SH-SY5Y (cell line): ENCODE data around the gene PPOX.

ENCODE experiments used
- GATA2 ChIP-seq: IDR thresholded peaks from 2 replicates; pipeline ENCODE4 v1.6.1; 2011; ENCODE audit warnings: mild to moderate bottlenecking, low read depth, low read length
- GATA3 ChIP-seq: IDR thresholded peaks from 2 replicates; pipeline ENCODE4 v1.6.1; 2011; ENCODE audit warnings: low read depth, mild to moderate bottlenecking, low read length, moderate library complexity

PPOX gene

DNA sequence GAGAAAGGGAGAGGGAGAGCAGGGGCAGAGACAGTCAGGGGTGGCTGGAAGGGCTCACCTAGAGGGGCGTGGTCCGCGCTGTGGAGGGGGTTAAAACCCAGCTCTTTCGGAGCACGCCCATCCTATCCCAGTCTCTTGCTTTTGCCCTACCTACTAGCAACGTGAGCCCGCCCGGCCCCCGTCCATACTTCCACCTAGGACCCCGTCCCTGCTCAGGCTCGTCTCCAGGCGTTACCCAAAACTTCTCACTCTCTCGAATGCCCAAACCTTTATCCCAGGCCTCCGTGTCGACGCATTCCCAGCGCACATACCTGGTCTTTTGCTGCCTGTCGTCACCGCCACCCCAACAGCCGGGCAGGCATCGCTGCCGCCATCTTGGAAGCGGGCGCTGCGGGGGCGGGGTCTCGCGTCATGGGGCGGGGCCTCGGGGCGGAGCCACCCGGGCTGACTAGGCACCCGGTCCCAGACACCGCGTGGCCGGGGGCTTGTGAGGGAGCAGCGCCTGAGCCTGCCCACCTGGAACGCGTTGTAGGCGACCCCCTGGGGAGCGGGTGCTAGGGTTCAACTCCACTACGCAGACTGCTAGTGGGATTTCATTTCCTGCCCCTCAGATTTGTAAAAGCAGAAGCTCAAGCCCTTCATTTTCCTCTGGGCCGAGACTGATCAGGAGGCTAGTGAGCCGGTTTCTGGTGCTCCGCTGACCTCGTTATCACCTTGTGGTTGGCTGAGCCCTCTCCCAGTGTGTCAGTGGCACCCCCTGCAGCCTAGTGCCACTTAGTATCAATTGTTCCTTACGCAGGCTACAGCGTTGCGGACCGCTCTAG is 11.1 kb downstream of the PPOX start, which contains the start of gene B4GALT3:
TSS of gene B4GALT3 (minus strand) at position 396 of the 824 bp plus-strand sequence. CDS start 1,447 bp downstream, outside the sequence.
- TF ChIP-seq GATA2 (no peak), GATA3 (no peak)

- TF ChIP-seq GATA3 (no peak), GATA2 (no peak)
Observed at GRCh38 chr1:161177936-161178244, 11.7 kb downstream of the PPOX start.

DNA sequence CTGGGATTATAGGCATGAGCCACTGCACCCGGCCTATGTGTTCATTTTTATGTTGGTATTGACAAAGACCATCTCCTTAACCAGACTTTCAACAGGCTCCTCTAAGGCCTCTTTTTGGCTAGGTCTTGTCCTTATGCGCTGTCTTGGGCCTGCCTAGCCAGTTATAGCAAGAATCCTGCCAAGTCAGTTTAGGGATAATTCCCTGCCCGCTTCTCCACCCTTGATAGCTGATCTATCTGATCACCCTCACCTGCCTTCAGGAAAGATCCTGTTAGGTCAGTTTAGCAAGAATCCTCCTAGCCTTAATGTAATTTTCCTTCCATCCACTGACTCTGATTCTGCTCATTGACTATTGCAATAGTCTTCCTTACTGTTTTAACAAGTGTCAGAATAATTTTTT is 13.5 kb downstream of the PPOX start:
- TF ChIP-seq GATA2 (no peak), GATA3 (no peak)

GRCh38 chr1:161180639-161181038 is 14.4 kb downstream of the PPOX start:
- TF ChIP-seq GATA2: no peak
- no peak for TF ChIP-seq GATA3

GRCh38 chr1:161182214-161182613 is 16.0 kb downstream of the PPOX start:
- TF ChIP-seq GATA2 (no peak), GATA3 (no peak)

DNA sequence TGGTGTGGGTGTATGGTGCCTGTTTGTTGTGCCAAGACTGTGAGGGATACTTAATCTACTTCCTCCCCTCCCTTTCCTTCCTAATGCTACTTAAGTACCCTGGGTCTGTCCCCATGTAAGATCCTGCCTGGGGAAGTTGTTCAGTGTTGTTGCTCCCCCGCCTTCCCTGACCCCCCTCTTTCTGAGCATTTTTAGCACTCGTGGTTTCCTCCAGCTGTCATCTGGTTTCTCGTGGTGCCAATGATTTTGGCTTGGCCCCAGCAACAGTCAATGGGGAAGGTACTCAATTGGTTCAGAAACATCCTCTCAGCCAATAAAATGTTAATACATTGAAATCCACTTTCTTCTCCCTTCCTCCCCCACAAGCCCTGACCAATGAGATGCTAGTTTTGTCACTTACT is 19.1 kb downstream of the PPOX start:
- TF ChIP-seq GATA2: no peak
- TF ChIP-seq GATA3: no peak

DNA sequence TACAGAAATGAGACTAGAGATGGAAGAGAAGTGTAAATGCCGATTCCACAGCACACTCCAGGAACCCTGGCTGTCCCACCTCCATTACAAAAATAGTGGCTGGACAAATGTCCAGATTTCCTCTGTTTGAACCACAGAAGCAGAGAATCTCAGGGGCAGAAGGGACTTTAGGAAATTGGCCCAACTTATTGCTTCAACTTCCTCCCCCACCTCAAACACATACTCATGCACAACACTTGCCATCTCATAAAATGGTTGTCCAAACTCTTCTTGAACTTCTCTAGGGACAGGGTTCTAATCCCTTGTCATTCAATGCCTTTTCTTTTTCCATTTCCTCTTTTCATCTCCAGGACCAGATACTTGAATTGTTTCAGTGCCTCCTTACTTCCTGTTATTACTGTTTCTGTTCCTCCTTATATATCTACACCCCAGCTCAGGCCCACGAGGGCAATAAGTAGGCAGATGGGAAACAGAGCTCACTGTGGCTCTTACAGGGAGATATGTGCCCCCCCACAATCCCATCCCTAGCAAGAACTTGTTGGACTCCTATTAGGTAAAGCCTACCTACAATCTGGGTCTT is 19.6 kb downstream of the PPOX start:
- TF ChIP-seq GATA3: no peak
- no peak for TF ChIP-seq GATA2

GRCh38 chr1:161187311-161187710 is 21.1 kb downstream of the PPOX start:
- no peak for TF ChIP-seq GATA2
- TF ChIP-seq GATA3: no peak

DNA sequence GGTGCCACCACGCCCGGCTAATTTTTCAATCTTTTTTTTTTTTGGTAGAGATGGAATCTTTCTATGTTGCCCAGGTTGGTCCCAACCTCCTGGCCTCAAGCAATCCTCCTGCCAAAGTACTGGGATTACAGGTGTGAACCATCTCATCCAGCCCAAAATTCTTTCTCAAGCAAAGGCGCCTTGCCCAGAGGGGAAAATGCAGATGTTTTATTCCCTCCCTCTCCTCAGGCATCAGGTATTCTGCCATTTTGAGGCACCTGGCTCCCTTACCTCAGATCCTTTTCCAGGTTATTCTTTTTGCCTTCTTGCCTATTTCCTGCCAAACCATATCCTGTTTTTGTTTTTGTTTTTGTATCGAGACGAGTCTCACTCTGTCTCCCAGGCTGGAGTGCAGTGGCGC is 22.2 kb downstream of the PPOX start:
- TF ChIP-seq GATA3 (no peak), GATA2 (no peak)

- no peak for TF ChIP-seq GATA3
- TF ChIP-seq GATA2: no peak
Observed at GRCh38 chr1:161189036-161189435, 22.8 kb downstream of the PPOX start.

GRCh38 chr1:161190962-161191521 is 24.8 kb downstream of the PPOX start:
- no peak for TF ChIP-seq GATA3
- TF ChIP-seq GATA2: no peak

- TF ChIP-seq GATA2 (no peak), GATA3 (no peak)
Observed at GRCh38 chr1:161191971-161192370, 25.7 kb downstream of the PPOX start.

DNA sequence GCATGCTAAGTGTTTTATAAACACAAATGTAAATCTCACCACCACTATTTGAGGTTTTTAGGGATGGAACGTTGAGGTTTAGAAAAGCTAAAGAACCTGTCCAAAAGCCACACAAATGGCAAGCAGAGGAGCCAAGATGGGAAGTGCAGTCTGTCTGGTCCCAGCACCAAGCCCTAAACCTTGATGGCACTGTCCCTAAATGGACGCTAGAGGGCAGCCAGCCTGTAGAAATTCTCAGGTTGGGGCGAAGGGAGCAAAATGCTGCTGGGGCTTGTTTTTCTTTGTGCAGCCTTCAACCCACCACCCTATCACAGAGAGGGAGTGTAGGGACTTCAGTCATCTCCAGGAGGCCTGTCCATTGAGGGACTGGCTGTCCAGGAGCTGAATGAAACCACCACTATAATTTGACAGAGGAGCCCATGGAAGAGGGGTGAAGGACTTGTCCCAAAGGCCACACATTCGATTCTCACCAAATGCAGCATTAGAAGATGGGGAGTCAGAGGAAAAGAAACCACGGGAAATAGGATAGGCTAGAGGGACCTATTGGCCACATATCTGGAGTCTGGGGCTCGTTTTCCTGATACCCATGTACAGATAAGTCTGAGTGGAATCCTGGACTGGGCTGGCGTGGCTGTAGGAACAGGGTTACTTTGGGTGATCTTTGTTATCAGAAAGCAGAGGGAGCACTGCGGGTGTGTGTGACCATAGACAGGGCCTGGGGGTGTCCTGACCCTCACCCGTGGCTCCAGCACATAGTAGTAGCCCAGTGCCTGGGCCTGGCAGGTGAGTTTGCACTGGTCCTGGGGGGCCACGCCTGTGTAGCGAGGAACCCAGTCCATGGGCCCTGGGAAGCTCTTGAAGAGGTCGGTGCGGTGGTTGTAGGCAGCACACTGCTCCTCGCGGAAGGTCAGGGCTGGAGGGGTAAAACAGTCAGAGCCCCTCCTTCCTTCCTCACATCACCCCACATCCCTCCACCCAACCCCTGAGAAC is 26.5 kb downstream of the PPOX start:
- TF ChIP-seq GATA2 (no peak), GATA3 (no peak)

DNA sequence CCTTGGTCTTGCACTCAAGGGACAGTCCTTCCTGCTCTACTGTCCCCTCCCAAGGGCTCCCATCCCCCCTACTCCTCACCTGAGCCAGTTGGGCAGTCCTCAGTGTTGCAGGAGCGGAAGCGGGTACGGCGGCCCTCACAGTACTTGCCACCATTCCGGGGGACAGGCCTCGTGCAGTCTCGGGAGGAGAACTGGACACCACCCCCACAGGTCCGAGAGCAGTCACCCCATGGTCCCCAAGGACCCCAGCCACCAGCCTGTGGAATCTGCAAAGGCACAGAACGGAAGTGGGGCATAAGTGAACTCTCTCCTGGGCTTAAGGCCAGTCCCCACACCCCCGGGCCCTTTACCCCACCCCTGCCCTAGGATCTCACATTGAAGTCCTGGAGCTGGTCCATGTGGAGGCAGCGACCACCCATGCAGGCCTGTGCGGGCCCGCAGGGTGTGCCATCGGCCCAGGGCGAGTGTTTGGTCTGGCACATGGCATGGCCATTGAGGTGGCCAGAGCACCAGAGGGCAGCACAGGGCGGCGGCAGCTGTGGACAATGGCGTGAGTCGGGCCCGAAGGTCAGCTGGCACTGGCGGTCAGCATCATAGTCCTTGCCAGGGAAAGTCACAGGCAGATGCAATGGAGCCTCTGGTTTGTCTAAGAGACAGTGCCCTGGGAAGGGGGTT is 27.5 kb downstream of the PPOX start:
- TF ChIP-seq GATA3 (no peak), GATA2 (no peak)
